CD14-positive monocyte (primary cell): ENCODE measurements around the gene DMXL1. TPM values are rescaled to one million over a fixed set of nuclear protein-coding genes. Genes with fewer than 3 reads are reported as not detected.

Source experiments
- DNase-seq, 3 donors: peaks; one replicate each; pipeline ENCODE4 v3.0.0-alpha.2; 2011 to 2022
- H2AFZ ChIP-seq: 2 replicates; pipeline ENCODE4 v1.6.0; 2012; ENCODE audit warnings: mild to moderate bottlenecking, low read depth, low read length, inconsistent platforms; ENCODE audit not compliant: insufficient read depth, poor library complexity, severe bottlenecking
- H3K27ac ChIP-seq, 2 donors: 1 replicate in 1 of 2; 2 replicates in 1 of 2; pipeline ENCODE4 v1.5.1; 2012 to 2013; ENCODE audit warnings: low read length in 2 of 2, control low read depth in 1 of 2, inconsistent platforms in 1 of 2, low read depth in 1 of 2, mild to moderate bottlenecking in 1 of 2
- H3K27me3 ChIP-seq, 2 donors: one replicate each; pipeline versions ENCODE4 v1.6.0 to v1.6.1; 2011 to 2013; ENCODE audit warnings: low read length in 2 of 2; ENCODE audit not compliant: control insufficient read depth in 2 of 2, insufficient read depth in 2 of 2
- H3K36me3 ChIP-seq, 2 donors: replicated peaks in 1 of 2; 1 replicate in 1 of 2; 2 replicates in 1 of 2; pipeline versions ENCODE4 v1.5.1 to v1.6.1; 2012 to 2013; ENCODE audit warnings: low read length in 2 of 2, control low read depth in 1 of 2, inconsistent platforms in 1 of 2, mild to moderate bottlenecking in 1 of 2; ENCODE audit not compliant: insufficient read depth in 2 of 2, control insufficient read depth in 1 of 2
- H3K4me1 ChIP-seq, 2 donors: 1 replicate in 1 of 2; 2 replicates in 1 of 2; pipeline versions ENCODE4 v1.5.1 to v1.6.1; 2012 to 2013; ENCODE audit warnings: low read length in 2 of 2, control low read depth in 1 of 2, inconsistent platforms in 1 of 2, mild to moderate bottlenecking in 1 of 2, moderate library complexity in 1 of 2; ENCODE audit not compliant: insufficient read depth in 2 of 2, control insufficient read depth in 1 of 2
- H3K4me2 ChIP-seq: replicated peaks from 2 replicates; pipeline ENCODE3; 2012; ENCODE audit warnings: low read length, moderate library complexity, mild to moderate bottlenecking; ENCODE audit not compliant: poor library complexity, severe bottlenecking; ENCODE audit errors: extremely low read depth
- H3K4me3 ChIP-seq, 3 experiments: fragments of 200-600 bp in 1 of 3; sonication (generic) in 1 of 3; replicated peaks in 1 of 3; 1 replicate in 2 of 3; 2 replicates in 1 of 3; pipeline ENCODE4 v1.5.1; 2011 to 2013; ENCODE audit warnings: low read length in 3 of 3, mild to moderate bottlenecking in 3 of 3, control low read depth in 2 of 3, low read depth in 2 of 3, inconsistent platforms in 1 of 3, moderate library complexity in 1 of 3
- H3K79me2 ChIP-seq: 2 replicates; pipeline ENCODE4 v1.6.0; 2012; ENCODE audit warnings: mild to moderate bottlenecking, control low read depth, inconsistent platforms, low read length, moderate library complexity; ENCODE audit not compliant: insufficient read depth
- H3K9ac ChIP-seq: 2 replicates; pipeline ENCODE4 v1.6.0; 2017; ENCODE audit warnings: low read length, mild to moderate bottlenecking; ENCODE audit not compliant: insufficient read depth, poor library complexity, severe bottlenecking
- H3K9me3 ChIP-seq, 2 donors: replicated peaks in 1 of 2; 1 replicate in 1 of 2; 2 replicates in 1 of 2; pipeline versions ENCODE4 v1.5.1 to v1.6.1; 2012 to 2013; ENCODE audit warnings: low read length in 2 of 2, control low read depth in 1 of 2; ENCODE audit not compliant: control insufficient read depth in 1 of 2, insufficient read depth in 1 of 2
- H4K20me1 ChIP-seq: 2 replicates; pipeline ENCODE4 v1.6.0; 2012; ENCODE audit warnings: mild to moderate bottlenecking, low read length, control low read depth, moderate library complexity; ENCODE audit not compliant: insufficient read depth
- H3K27ac Mint-ChIP-seq, 7 donors: one replicate each; pipeline ENCODE4 v1.8.0; 2020; ENCODE audit warnings: mild to moderate bottlenecking in 7 of 7, mixed read lengths in 7 of 7, moderate library complexity in 6 of 7, inconsistent platforms in 2 of 7
- H3K27me3 Mint-ChIP-seq, 3 donors: one replicate each; pipeline ENCODE4 v1.8.0; 2021 to 2022; ENCODE audit warnings: low read depth in 3 of 3, mild to moderate bottlenecking in 3 of 3, mixed read lengths in 3 of 3, moderate library complexity in 3 of 3, inconsistent platforms in 1 of 3
- H3K36me3 Mint-ChIP-seq, 2 donors: one replicate each; pipeline ENCODE4 v1.8.0; 2020; ENCODE audit warnings: mixed read lengths in 2 of 2, inconsistent platforms in 1 of 2, mild to moderate bottlenecking in 1 of 2
- H3K4me1 Mint-ChIP-seq: one replicate; pipeline ENCODE4 v1.8.0; 2020; ENCODE audit warnings: mild to moderate bottlenecking, mixed read lengths
- H3K4me3 Mint-ChIP-seq, 2 donors: one replicate each; pipeline ENCODE4 v1.8.0; 2020; ENCODE audit warnings: mild to moderate bottlenecking in 2 of 2, mixed read lengths in 2 of 2, moderate library complexity in 1 of 2
- H3K9me3 Mint-ChIP-seq, 7 donors: one replicate each; pipeline ENCODE4 v1.8.0; 2020 to 2022; ENCODE audit warnings: mixed read lengths in 7 of 7, mild to moderate bottlenecking in 6 of 7, moderate library complexity in 6 of 7, inconsistent platforms in 2 of 7
- WGBS: methylation state at CpG from one replicate; pipeline ENCODE4 v1.1.5; 2013; ENCODE audit warnings: missing lambda C conversion rate; ENCODE audit not compliant: insufficient coverage; 5-methylcytosine and 5-hydroxymethylcytosine counted together
- intact Hi-C, 2 donors: fragments of 100-400 bp; cut with micrococcal nuclease; formaldehyde crosslinking; loops; one replicate each; pipeline versions ENCODE4 v1.15.0 to v1.15.1; 2023
- polyA plus RNA-seq, 3 donors: library from polyadenylated mRNA; depleted of rRNA in 1 of 3; unstranded in 2 of 3; stranded (reverse) in 1 of 3; fragments of 300-500 nt in 2 of 3; fragments of >200 nt in 1 of 3; fragmentation: Illumina TruSeq in 2 of 3; gene quantifications; 1 replicate in 2 of 3; 2 replicates in 1 of 3; pipeline ENCODE4 v1.2.3, GENCODE V29; 2012 to 2021
- TF ChIP-seq, protein P1 (sequence below): fragments of 200-600 bp; IDR thresholded peaks from one replicate; pipeline ENCODE4 v1.8.0; 2022; ENCODE audit warnings: antibody characterized with exemption, mild to moderate bottlenecking

Gene DMXL1
- polyA plus RNA-seq, 3 donors = 15.5 to 20.5 (median 19.5) TPM

DNA sequence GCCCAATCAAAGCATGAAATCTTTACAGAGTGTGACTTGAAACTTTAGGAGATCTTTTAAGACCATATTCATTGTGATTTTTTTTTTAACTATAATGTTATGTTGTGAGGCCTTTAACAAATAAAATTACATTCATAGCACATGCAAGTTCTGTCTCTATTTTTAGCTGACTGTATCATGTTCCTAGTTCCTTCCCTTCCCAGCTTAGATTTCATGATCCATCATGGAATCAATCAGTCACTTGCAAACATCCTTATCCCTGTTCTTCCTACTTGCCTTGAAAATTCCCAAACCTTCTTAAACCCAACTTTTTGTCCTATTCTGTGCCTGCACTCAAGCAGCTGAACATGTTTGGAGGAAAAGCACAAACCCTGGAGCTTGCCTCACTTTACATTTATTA is 141.8 kb downstream of the DMXL1 start:
- no peaks in the 10 kb centered on the region for H3K9me3 ChIP-seq
- no peaks in the 10 kb centered on the region for H3K79me2 ChIP-seq
- Mint-ChIP-seq H3K36me3 (peaks cover 47 to 70% of the 10 kb centered on the region in 2 donors), H3K27ac (no peak overlapping the region), H3K4me3 (no peak overlapping the region), H3K27me3 (no peaks in the 10 kb centered on the region), H3K4me1 (no peaks in the 10 kb centered on the region), H3K9me3 (no peaks in the 10 kb centered on the region)
- TF ChIP-seq, protein P1, sequence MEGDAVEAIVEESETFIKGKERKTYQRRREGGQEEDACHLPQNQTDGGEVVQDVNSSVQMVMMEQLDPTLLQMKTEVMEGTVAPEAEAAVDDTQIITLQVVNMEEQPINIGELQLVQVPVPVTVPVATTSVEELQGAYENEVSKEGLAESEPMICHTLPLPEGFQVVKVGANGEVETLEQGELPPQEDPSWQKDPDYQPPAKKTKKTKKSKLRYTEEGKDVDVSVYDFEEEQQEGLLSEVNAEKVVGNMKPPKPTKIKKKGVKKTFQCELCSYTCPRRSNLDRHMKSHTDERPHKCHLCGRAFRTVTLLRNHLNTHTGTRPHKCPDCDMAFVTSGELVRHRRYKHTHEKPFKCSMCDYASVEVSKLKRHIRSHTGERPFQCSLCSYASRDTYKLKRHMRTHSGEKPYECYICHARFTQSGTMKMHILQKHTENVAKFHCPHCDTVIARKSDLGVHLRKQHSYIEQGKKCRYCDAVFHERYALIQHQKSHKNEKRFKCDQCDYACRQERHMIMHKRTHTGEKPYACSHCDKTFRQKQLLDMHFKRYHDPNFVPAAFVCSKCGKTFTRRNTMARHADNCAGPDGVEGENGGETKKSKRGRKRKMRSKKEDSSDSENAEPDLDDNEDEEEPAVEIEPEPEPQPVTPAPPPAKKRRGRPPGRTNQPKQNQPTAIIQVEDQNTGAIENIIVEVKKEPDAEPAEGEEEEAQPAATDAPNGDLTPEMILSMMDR = no peak
- H3K27ac ChIP-seq = no peak overlapping the region
- no peak overlapping the region for H2AFZ ChIP-seq
- H3K4me2 ChIP-seq = no peak overlapping the region
- intact Hi-C loops = no loop called here
- no peaks in the 10 kb centered on the region for H4K20me1 ChIP-seq
- H3K4me1 ChIP-seq = no peaks in the 10 kb centered on the region
- H3K36me3 ChIP-seq = peaks cover 9 to 70% of the 10 kb centered on the region in 2 donors
- DNase-seq = no peak
- H3K27me3 ChIP-seq = no peaks in the 10 kb centered on the region
- H3K4me3 ChIP-seq = no peak overlapping the region
- no peak overlapping the region for H3K9ac ChIP-seq

DNA sequence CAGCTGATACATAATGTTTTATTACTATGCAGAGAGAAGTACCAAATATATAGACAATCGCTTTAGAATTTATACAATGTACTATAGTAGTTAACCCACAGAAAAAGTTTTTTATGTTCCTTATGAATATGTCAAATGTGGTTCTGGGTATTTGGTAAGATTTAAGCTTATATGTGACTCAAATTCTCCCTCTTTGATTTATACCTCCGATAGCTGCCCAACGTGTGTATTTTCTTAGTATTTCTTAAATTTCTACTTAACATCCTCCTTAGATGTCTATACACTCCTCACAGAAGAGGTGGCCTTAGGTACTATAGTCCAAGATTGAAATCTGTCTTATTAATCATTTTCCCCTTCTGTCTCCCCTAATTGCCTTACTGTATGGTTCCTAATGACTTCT is 146.3 kb downstream of the DMXL1 start:
- Histone ChIP-seq H3K4me3 (no peak overlapping the region), H3K9me3 (no peaks in the 10 kb centered on the region), H4K20me1 (no peaks in the 10 kb centered on the region), H3K4me2 (no peak overlapping the region), H2AFZ (no peak overlapping the region), H3K36me3 (peaks cover 15 to 70% of the 10 kb centered on the region in 2 donors), H3K9ac (no peak overlapping the region), H3K4me1 (no peaks in the 10 kb centered on the region), H3K79me2 (no peaks in the 10 kb centered on the region), H3K27ac (no peak overlapping the region), H3K27me3 (no peaks in the 10 kb centered on the region)
- peaks cover 38 to 55% of the 10 kb centered on the region in 2 donors for H3K36me3 Mint-ChIP-seq
- H3K27ac Mint-ChIP-seq = no peak overlapping the region
- intact Hi-C loops = no loop called here
- H3K9me3 Mint-ChIP-seq = peaks cover 0 to 1% (median 0%) of the 10 kb centered on the region in 7 donors
- no CpG with 5 or more reads among the region's 3 CpGs for WGBS
- no peaks in the 10 kb centered on the region for H3K27me3 Mint-ChIP-seq
- DNase-seq = no peak
- H3K4me1 Mint-ChIP-seq = no peaks in the 10 kb centered on the region
- no peak overlapping the region for H3K4me3 Mint-ChIP-seq
- TF ChIP-seq, protein P1 = no peak
